ENCODE measurements around the gene FCGR2B. TPM values are rescaled to one million over a fixed set of nuclear protein-coding genes. Genes with fewer than 3 reads are reported as not detected.
"Not testable (repeated sequence)": the region's sequence is repeated elsewhere in the genome, so short reads cannot be mapped to it uniquely, and the experiment has no call there.

Gene FCGR2B
- total RNA-seq, 1 experiment from 2014 or later: not detected

DNA sequence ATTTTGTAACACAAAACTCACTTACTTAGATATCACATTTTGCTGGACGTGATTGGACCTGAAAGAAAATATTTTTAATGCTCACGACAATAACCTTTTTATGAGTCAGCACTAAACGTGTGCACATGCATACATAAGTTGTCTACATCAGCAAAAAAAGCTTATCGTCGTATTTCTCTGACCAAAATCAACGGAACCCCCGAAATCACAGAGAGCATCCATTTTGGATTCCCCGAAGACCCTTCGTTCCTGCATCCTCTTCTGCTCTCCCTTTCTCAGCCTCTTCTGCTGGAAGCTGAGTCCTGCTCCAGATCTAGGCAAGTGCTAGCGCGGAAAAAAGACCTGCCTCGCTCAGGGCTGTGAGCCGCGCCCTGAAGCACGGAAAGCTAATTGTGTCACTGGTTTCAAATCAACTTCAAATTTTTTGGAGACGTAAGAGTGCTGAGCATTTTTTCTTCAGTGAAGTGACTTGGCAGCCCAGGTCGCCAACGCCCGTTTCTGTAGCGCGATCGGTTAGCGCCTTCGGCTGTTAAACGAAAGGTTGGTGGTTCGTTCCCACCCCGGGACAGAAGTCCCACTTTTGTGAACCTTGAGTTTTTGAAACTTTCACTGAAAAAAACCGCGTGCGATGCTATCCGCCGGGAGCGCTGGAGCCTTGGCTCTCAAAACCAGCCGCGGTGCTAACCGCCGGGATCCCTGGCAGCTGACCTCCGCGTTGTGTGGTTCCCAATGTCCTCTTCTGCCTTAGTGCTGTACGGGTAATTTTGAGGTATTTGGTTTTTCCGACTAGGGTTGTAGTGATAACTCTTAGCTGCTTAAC, 41.6 kb upstream of the FCGR2B start:
- not testable (repeated sequence) for H2BK12ac ChIP-seq (ENCODE audit: insufficient read length, low read depth, low read length); H3K79me2 ChIP-seq (ENCODE audit: insufficient read depth, low read length); H3K23ac ChIP-seq (ENCODE audit: insufficient read length, low read depth, low read length); H2AK5ac ChIP-seq (ENCODE audit: insufficient read length, low read length); H2BK15ac ChIP-seq (ENCODE audit: low read depth, low read length); H2BK20ac ChIP-seq (ENCODE audit: low read depth, low read length, poor library complexity, severe bottlenecking); H2BK120ac ChIP-seq (ENCODE audit: low read depth, low read length, poor library complexity, severe bottlenecking); H4K5ac ChIP-seq (ENCODE audit: insufficient read length, low read depth, low read length); H3K4me1 Mint-ChIP-seq; H3K79me1 ChIP-seq (ENCODE audit: insufficient read depth, low read depth, low read length, poor library complexity, severe bottlenecking); H3K23me2 ChIP-seq (ENCODE audit: insufficient read length, low read depth, low read length, poor library complexity, severe bottlenecking); H3K4me1 ChIP-seq (ENCODE audit: insufficient read depth, low read length); H4K91ac ChIP-seq (ENCODE audit: insufficient read length, low read depth, low read length); H3K9me3 ChIP-seq (ENCODE audit: control insufficient read depth, low read depth, low read length); H3K4ac ChIP-seq (ENCODE audit: low read depth, low read length); H3K27me3 ChIP-seq (ENCODE audit: insufficient read depth, low read length); H4K20me1 ChIP-seq (ENCODE audit: control insufficient read depth, insufficient read depth, insufficient read length); H3K56ac ChIP-seq (ENCODE audit: insufficient read length, low read depth, low read length); H3K27ac ChIP-seq (ENCODE audit: insufficient read length, low read depth, low read length); H4K8ac ChIP-seq (replicated peaks; ENCODE audit: insufficient read length, low read depth, low read length); H3T11ph ChIP-seq (ENCODE audit: low read length); H2BK5ac ChIP-seq (ENCODE audit: insufficient read length, low read length); H3K18ac ChIP-seq (ENCODE audit: insufficient read length, low read depth, low read length)
- no CpG with 5 or more reads among the region's 41 CpGs for WGBS (ENCODE audit: extremely low coverage, insufficient read length, low lambda C conversion rate)
- H3K4me3 Mint-ChIP-seq: peak overlapping the region; percentile 83 to 98
- peak overlapping the region; percentile 21 to 81 (median 57); a peak in 6 of 7 replicates for H3K27ac Mint-ChIP-seq
- peak overlapping the region; percentile 96 for H2AFZ ChIP-seq (ENCODE audit: low read length)
- peaks cover 7 to 11% (median 8%) of the 10 kb centered on the region in 3 experiments; a peak in 6 of 7 replicates for H3K36me3 Mint-ChIP-seq (ENCODE audit: insufficient read depth in 1 of 3, low read depth in 3 of 3)
- H3K9me3 Mint-ChIP-seq: peaks cover 16% of the 10 kb centered on the region in 2 experiments
- DNase-seq: peak; percentile 77
- peak overlapping the region; percentile 65 for H3K9ac ChIP-seq (ENCODE audit: extremely low read depth, insufficient read length, low read length)
- H3K14ac ChIP-seq (ENCODE audit: insufficient read depth, low read length): peak overlapping the region; percentile 85; the same call in 1 of the 2 replicates
- peak overlapping the region; percentile 78 for H3K4me2 ChIP-seq (ENCODE audit: insufficient read depth, insufficient read length, low read length)
- peaks cover 44% of the 10 kb centered on the region for H3K27me3 Mint-ChIP-seq (ENCODE audit: low read depth)

DNA sequence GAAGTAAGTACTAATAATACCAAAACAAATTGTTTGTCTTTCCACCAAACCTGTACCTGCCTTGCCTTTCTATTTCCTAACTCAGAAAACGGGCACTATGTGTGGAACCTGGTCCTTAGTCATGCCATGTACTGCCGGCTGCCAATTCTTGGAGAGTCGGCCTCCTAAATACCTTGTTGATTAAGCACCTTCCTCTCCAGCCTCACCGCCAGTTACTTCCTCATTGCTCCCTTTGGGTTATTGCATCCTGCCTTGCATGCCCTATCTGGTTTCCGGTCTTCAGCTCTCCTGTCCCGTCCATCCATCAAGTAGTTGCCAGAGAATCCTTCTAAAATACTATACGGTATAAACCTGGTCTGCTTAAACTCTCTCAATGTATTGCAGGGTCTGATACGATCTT, 40.9 kb upstream of the FCGR2B start:
- Mint-ChIP-seq H3K4me3 (peak overlapping the region; percentile 83 to 98), H3K27me3 (ENCODE audit: low read depth) (peaks cover 46% of the 10 kb centered on the region), H3K9me3 (peaks cover 16% of the 10 kb centered on the region in 2 experiments), H3K36me3 (ENCODE audit: insufficient read depth in 1 of 3, low read depth in 3 of 3) (peaks cover 7 to 11% (median 8%) of the 10 kb centered on the region in 3 experiments; a peak in 6 of 7 replicates)
- not testable (repeated sequence) for H2AK5ac ChIP-seq (ENCODE audit: insufficient read length, low read length); H2BK12ac ChIP-seq (ENCODE audit: insufficient read length, low read depth, low read length); H4K91ac ChIP-seq (ENCODE audit: insufficient read length, low read depth, low read length); H3T11ph ChIP-seq (ENCODE audit: low read length); H3K27ac Mint-ChIP-seq; H3K14ac ChIP-seq (ENCODE audit: insufficient read depth, low read length); H4K5ac ChIP-seq (ENCODE audit: insufficient read length, low read depth, low read length); H3K79me2 ChIP-seq (ENCODE audit: insufficient read depth, low read length); H2AFZ ChIP-seq (ENCODE audit: low read length); H3K18ac ChIP-seq (ENCODE audit: insufficient read length, low read depth, low read length); H2BK15ac ChIP-seq (ENCODE audit: low read depth, low read length); H2BK20ac ChIP-seq (ENCODE audit: low read depth, low read length, poor library complexity, severe bottlenecking); H4K20me1 ChIP-seq (ENCODE audit: control insufficient read depth, insufficient read depth, insufficient read length); DNase-seq; H3K4me1 Mint-ChIP-seq; H3K27ac ChIP-seq (ENCODE audit: insufficient read length, low read depth, low read length); H3K23me2 ChIP-seq (ENCODE audit: insufficient read length, low read depth, low read length, poor library complexity, severe bottlenecking); H3K9ac ChIP-seq (ENCODE audit: extremely low read depth, insufficient read length, low read length); H3K9me3 ChIP-seq (ENCODE audit: control insufficient read depth, low read depth, low read length); H3K56ac ChIP-seq (ENCODE audit: insufficient read length, low read depth, low read length); H3K23ac ChIP-seq (ENCODE audit: insufficient read length, low read depth, low read length); H2BK5ac ChIP-seq (ENCODE audit: insufficient read length, low read length); H4K8ac ChIP-seq (replicated peaks; ENCODE audit: insufficient read length, low read depth, low read length); H3K27me3 ChIP-seq (ENCODE audit: insufficient read depth, low read length); H3K79me1 ChIP-seq (ENCODE audit: insufficient read depth, low read depth, low read length, poor library complexity, severe bottlenecking); H3K4me1 ChIP-seq (ENCODE audit: insufficient read depth, low read length); H2BK120ac ChIP-seq (ENCODE audit: low read depth, low read length, poor library complexity, severe bottlenecking); H3K4ac ChIP-seq (ENCODE audit: low read depth, low read length)
- no CpG with 5 or more reads among the region's 8 CpGs for WGBS (ENCODE audit: extremely low coverage, insufficient read length, low lambda C conversion rate)
- H3K4me2 ChIP-seq (ENCODE audit: insufficient read depth, insufficient read length, low read length): peak overlapping the region; percentile 78

Measured in H9 (cell line).